Liver (tissue), 9 donors: ENCODE results near the gene PSMB10. TPM values are rescaled to one million over a fixed set of nuclear protein-coding genes. Genes with fewer than 3 reads are reported as not detected.

Source experiments
- DNase-seq: peaks from one replicate; pipeline ENCODE4 v3.0.0-alpha.2; 2017; ENCODE audit warnings: low spot score
- H3K27ac ChIP-seq, 2 donors: one replicate each; pipeline ENCODE4 v1.7.0; 2013; ENCODE audit warnings: inconsistent platforms in 2 of 2, low read length in 2 of 2, control low read depth in 1 of 2, low read depth in 1 of 2, mild to moderate bottlenecking in 1 of 2
- H3K27me3 ChIP-seq, 4 donors: one replicate each; pipeline versions ENCODE4 v1.6.1 to v1.7.0; 2013; ENCODE audit warnings: low read length in 3 of 4, inconsistent platforms in 1 of 4, mild to moderate bottlenecking in 1 of 4, moderate library complexity in 1 of 4; ENCODE audit not compliant: control insufficient read depth in 4 of 4, insufficient read depth in 4 of 4
- H3K36me3 ChIP-seq, 4 donors: one replicate each; pipeline versions ENCODE4 v1.6.1 to v1.7.0; 2013; ENCODE audit warnings: low read length in 3 of 4, mild to moderate bottlenecking in 3 of 4, low read depth in 1 of 4, moderate library complexity in 1 of 4; ENCODE audit not compliant: control insufficient read depth in 4 of 4, insufficient read depth in 3 of 4
- H3K4me1 ChIP-seq, 4 donors: one replicate each; pipeline versions ENCODE4 v1.6.1 to v1.7.0; 2013; ENCODE audit warnings: low read length in 3 of 4, mild to moderate bottlenecking in 3 of 4, moderate library complexity in 1 of 4; ENCODE audit not compliant: control insufficient read depth in 4 of 4, insufficient read depth in 4 of 4
- H3K4me3 ChIP-seq, 3 donors: one replicate each; pipeline versions ENCODE4 v1.6.1 to v1.7.0; 2013; ENCODE audit warnings: low read length in 3 of 3, control low read depth in 1 of 3, low read depth in 1 of 3, mild to moderate bottlenecking in 1 of 3
- H3K9ac ChIP-seq, 2 donors: one replicate each; pipeline ENCODE4 v1.7.0; 2013; ENCODE audit warnings: low read length in 2 of 2, mild to moderate bottlenecking in 2 of 2, moderate library complexity in 2 of 2, control low read depth in 1 of 2, low read depth in 1 of 2
- H3K9me3 ChIP-seq, 4 donors: one replicate each; pipeline versions ENCODE4 v1.6.1 to v1.7.0; 2013; ENCODE audit warnings: low read length in 3 of 4; ENCODE audit not compliant: control insufficient read depth in 4 of 4
- EGR1 ChIP-seq, 2 donors: IDR thresholded peaks; 2 replicates each; pipeline ENCODE4 v1.6.1; 2016 to 2018; ENCODE audit warnings: antibody characterized with exemption in 2 of 2, low read depth in 2 of 2
- FOXA1 ChIP-seq: IDR thresholded peaks from 2 replicates; pipeline ENCODE4 v1.6.1; 2016; ENCODE audit warnings: antibody characterized with exemption
- FOXA2 ChIP-seq: IDR thresholded peaks from 2 replicates; pipeline ENCODE4 v1.6.1; 2016; ENCODE audit warnings: antibody characterized with exemption
- GABPA ChIP-seq, 2 donors: IDR thresholded peaks in 1 of 2; conservative IDR thresholded peaks in 1 of 2; 2 replicates each; pipeline ENCODE4 v1.6.1; 2016; ENCODE audit warnings: antibody characterized with exemption in 2 of 2, mild to moderate bottlenecking in 1 of 2, moderate library complexity in 1 of 2
- HNF4A ChIP-seq, 2 donors: conservative IDR thresholded peaks; 2 replicates each; pipeline ENCODE4 v1.6.1; 2016; ENCODE audit warnings: antibody characterized with exemption in 2 of 2, mild to moderate bottlenecking in 2 of 2
- HNF4G ChIP-seq: IDR thresholded peaks from 2 replicates; pipeline ENCODE4 v1.6.1; 2016; ENCODE audit warnings: antibody characterized with exemption
- MAX ChIP-seq: IDR thresholded peaks from 2 replicates; pipeline ENCODE4 v1.6.1; 2016; ENCODE audit warnings: antibody characterized with exemption
- NR2F2 ChIP-seq: IDR thresholded peaks from 2 replicates; pipeline ENCODE4 v1.6.1; 2016; ENCODE audit warnings: antibody characterized with exemption
- REST ChIP-seq: IDR thresholded peaks from 2 replicates; pipeline ENCODE4 v1.6.1; 2016; ENCODE audit warnings: antibody characterized with exemption, mild to moderate bottlenecking
- SP1 ChIP-seq: IDR thresholded peaks from 2 replicates; pipeline ENCODE4 v1.6.1; 2018; ENCODE audit warnings: antibody characterized with exemption, mild to moderate bottlenecking
- TAF1 ChIP-seq: conservative IDR thresholded peaks from 2 replicates; pipeline ENCODE4 v1.6.1; 2016; ENCODE audit warnings: antibody characterized with exemption, mild to moderate bottlenecking
- YY1 ChIP-seq: IDR thresholded peaks from 2 replicates; pipeline ENCODE4 v1.6.1; 2016; ENCODE audit warnings: antibody characterized with exemption, mild to moderate bottlenecking
- ZBTB33 ChIP-seq: IDR thresholded peaks from 2 replicates; pipeline ENCODE4 v1.6.1; 2016; ENCODE audit warnings: antibody characterized with exemption
- WGBS: extraction: QIAGEN DNeasy Blood & Tissue Kit; methylation state at CpG from one replicate; pipeline ENCODE4 v1.1.7; 2013; 5-methylcytosine and 5-hydroxymethylcytosine counted together
- polyA plus RNA-seq, 2 donors: library from polyadenylated mRNA; stranded (reverse) in 1 of 2; unstranded in 1 of 2; fragments of 200-250 nt in 1 of 2; fragments of >200 nt in 1 of 2; fragmentation: Nextera tagmentation in 1 of 2; extraction: Ambion mirVana in 1 of 2; gene quantifications; one replicate each; pipeline versions ENCODE4 v1.2.1 to v1.2.3, GENCODE V29; 2013 to 2015
- total RNA-seq, 2 donors: library from RNA; depleted of rRNA; stranded (reverse); fragments of >200 nt; gene quantifications; one replicate each; pipeline ENCODE4 v1.2.3, GENCODE V29; 2014
- TF ChIP-seq, protein P1 (sequence below): IDR thresholded peaks from 2 replicates; pipeline ENCODE4 v1.6.1; 2016; ENCODE audit warnings: antibody characterized with exemption
- TF ChIP-seq, protein P2 (sequence below): fragments of 150-350 bp; IDR thresholded peaks from 2 replicates; pipeline ENCODE4 v1.5.1; 2017; ENCODE audit warnings: improper control_type of control experiment, low read depth, low read length; ENCODE audit not compliant: missing input control
- donor health status: healthy.
- donor health status: healthy.
- donor health status: healthy.
- donor health status: healthy.
- donor health status: healthy.

PSMB10 gene
- total and polyA plus RNA-seq, 4 donors = 24.8 to 48.2 (median 32.3) TPM

DNA sequence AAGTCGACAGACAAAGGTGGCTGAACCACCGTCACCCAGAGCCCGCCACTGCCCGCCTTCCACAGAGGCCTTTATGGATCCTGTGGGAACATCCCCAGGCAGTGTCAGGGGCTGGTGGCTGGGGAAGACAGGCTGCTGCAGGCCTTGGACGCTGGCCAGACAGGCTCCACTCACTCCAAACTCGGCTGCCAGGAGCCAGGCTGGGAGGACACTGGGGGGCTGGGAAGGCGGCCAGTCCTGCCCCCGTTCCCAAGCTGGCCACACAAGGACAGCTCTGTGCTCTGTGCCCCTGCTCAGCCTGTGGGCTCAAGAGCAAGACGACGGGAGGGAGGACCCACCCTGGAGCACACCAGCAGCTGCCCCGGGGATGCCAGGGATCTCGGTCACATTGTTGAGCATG is 14.8 kb upstream of the PSMB10 start:
- Histone ChIP-seq H3K9ac (no peak overlapping the region), H3K27ac (no peak overlapping the region), H3K27me3 (no peaks in the 10 kb centered on the region), H3K4me3 (no peak overlapping the region), H3K4me1 (peaks cover 10 to 32% (median 27%) of the 10 kb centered on the region in 4 donors), H3K9me3 (no peaks in the 10 kb centered on the region), H3K36me3 (peaks cover 7 to 53% (median 18%) of the 10 kb centered on the region in 4 donors)
- 73% methylated on average over 12 of the region's 12 CpGs for WGBS
- no peak for TF ChIP-seq NR2F2
- TF ChIP-seq TAF1 = no peak
- no peak for TF ChIP-seq HNF4G
- TF ChIP-seq YY1 = no peak
- TF ChIP-seq MAX = no peak
- TF ChIP-seq, protein P1, sequence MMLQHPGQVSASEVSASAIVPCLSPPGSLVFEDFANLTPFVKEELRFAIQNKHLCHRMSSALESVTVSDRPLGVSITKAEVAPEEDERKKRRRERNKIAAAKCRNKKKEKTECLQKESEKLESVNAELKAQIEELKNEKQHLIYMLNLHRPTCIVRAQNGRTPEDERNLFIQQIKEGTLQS = no peak
- TF ChIP-seq GABPA (IDR thresholded peaks at IDR 0.05 in 1 of 2, conservative IDR thresholded peaks at IDR 0.05 in 1 of 2) = no peak
- no peak for DNase-seq

DNA sequence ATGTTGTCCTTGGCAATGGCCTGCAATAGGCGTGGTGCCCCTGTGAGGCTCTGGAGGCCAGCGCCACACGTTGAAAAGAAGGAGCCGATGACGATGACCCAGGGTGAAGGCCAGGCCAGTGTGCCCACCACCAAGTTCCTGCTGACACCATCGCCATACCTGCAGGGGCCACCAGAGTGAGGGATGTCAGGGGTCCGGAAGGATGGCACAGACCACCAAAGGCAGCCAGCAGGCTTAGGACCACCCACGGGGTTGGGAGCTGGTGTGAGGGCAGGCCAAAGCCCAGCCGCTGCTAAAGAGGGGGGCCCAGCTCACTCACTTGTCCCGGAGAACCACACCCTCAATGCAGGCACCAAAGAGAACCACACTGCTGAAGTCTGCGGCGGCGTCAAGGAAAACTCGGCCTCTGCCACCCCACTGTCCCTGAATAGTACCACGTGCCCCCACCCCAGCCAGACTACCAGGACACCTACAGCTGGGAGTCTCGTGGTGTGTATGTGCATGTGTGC is 13.7 kb upstream of the PSMB10 start:
- no peak overlapping the region for H3K4me3 ChIP-seq
- 92% methylated on average over 16 of the region's 16 CpGs for WGBS
- H3K27ac ChIP-seq = no peak overlapping the region
- no peak for DNase-seq
- no peak overlapping the region for H3K9ac ChIP-seq
- TF ChIP-seq, protein P1 = no peak
- no peak for TF ChIP-seq ZBTB33
- TF ChIP-seq SP1 = no peak
- no peak for TF ChIP-seq NR2F2
- no peak for TF ChIP-seq FOXA1
- no peaks in the 10 kb centered on the region for H3K27me3 ChIP-seq
- peaks cover 10 to 32% (median 27%) of the 10 kb centered on the region in 4 donors for H3K4me1 ChIP-seq
- no peaks in the 10 kb centered on the region for H3K9me3 ChIP-seq
- H3K36me3 ChIP-seq = peaks cover 9 to 63% (median 24%) of the 10 kb centered on the region in 4 donors

DNA sequence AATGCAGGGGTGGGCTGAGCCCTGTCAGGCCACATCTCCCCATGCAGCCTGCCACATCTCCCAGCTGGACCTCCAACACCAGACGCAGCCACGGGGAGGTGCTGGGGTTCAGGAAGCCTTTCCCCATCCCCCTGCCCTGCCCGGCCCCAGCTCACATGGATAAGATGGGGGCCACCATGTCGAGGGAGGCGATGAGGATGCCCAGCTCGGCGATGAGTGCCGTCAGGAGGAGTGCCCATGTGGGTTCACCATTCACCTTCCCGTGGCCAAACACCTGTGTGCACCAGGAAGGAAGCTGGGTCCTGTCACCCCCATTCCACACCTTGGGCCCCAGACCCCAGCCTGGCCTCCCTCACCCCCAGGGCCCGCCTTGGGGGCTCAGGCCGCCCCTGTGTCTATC is 13.0 kb upstream of the PSMB10 start:
- no peak for TF ChIP-seq FOXA2
- TF ChIP-seq ZBTB33 = no peak
- TF ChIP-seq REST = no peak
- TF ChIP-seq SP1 = no peak
- TF ChIP-seq HNF4A (conservative IDR thresholded peaks at IDR 0.05) = no peak
- TF ChIP-seq, protein P2, sequence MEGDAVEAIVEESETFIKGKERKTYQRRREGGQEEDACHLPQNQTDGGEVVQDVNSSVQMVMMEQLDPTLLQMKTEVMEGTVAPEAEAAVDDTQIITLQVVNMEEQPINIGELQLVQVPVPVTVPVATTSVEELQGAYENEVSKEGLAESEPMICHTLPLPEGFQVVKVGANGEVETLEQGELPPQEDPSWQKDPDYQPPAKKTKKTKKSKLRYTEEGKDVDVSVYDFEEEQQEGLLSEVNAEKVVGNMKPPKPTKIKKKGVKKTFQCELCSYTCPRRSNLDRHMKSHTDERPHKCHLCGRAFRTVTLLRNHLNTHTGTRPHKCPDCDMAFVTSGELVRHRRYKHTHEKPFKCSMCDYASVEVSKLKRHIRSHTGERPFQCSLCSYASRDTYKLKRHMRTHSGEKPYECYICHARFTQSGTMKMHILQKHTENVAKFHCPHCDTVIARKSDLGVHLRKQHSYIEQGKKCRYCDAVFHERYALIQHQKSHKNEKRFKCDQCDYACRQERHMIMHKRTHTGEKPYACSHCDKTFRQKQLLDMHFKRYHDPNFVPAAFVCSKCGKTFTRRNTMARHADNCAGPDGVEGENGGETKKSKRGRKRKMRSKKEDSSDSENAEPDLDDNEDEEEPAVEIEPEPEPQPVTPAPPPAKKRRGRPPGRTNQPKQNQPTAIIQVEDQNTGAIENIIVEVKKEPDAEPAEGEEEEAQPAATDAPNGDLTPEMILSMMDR = no peak
- no peak for TF ChIP-seq TAF1
- no peak for TF ChIP-seq EGR1 (IDR thresholded peaks at IDR 0.05; ENCODE audit: low read depth in 2 of 2)
- 94% methylated on average over 11 of the region's 11 CpGs for WGBS
- Histone ChIP-seq H3K9ac (no peak overlapping the region), H3K4me1 (peaks cover 7 to 29% (median 23%) of the 10 kb centered on the region in 4 donors), H3K27me3 (no peaks in the 10 kb centered on the region), H3K27ac (no peak overlapping the region), H3K4me3 (no peak overlapping the region), H3K36me3 (peaks cover 12 to 65% (median 24%) of the 10 kb centered on the region in 4 donors), H3K9me3 (no peaks in the 10 kb centered on the region)
- no peak for DNase-seq
